M059J (cell line): ENCODE results near the gene BPGM. TPM values are rescaled to one million over a fixed set of nuclear protein-coding genes. Genes with fewer than 3 reads are reported as not detected.

Experiments
- DNase-seq: peaks from one replicate; pipeline ENCODE4 v3.0.0-alpha.2; 2012; ENCODE audit warnings: low read depth
- total RNA-seq: library from RNA; depleted of rRNA; stranded (reverse); fragments of >200 nt; shearing (Covaris generic); gene quantifications from 2 replicates; pipeline ENCODE4 v1.2.3, GENCODE V29; 2014; rRNA removed

The BPGM gene
- total RNA-seq, 1 experiment from 2014 or later: 39.6 TPM

DNA sequence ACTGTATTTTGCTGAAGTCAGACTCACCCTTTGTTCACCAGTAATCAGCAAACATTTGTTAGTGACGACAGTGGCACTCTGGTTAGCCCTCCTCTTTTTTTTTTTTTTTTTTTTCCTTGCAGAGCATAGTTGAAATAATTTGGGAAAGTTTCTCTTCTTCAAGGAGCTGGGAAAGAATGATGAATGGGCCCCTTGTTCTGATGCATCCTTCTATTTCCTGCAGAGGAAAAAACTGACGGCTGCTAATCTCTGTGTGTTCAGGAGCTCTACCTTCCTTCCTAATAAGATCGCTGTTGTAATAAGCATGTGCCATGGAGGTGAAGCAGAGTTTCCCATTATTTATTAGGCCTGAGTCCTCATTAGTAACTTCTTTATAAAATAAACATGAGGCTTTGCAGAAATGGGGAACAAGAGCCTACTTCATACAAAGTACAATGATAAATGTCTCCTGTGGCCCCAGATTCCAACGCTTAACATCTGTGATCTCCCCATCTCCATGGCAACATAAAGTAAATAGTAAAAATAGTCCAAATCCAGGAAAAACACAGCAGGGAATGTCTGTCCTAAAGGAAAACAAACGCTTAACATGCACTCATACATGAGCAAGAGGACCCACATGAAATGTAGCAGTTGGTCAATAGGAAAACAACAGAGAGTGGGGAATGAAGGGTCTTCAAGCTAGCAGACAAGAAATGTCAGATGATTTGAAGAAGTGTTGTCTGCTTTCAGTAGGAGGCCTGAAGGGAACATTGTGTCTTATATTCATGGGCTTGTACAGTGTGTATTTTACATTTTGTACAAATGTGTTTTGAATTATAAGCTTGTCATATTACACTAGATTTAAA is 73.7 kb downstream of the BPGM start:
- peak; percentile 57 for DNase-seq

- no peak for DNase-seq
Measured at GRCh38 chr7:134721171-134721570, 74.5 kb downstream of the BPGM start.

- no peak for DNase-seq
Measured at GRCh38 chr7:134722786-134723322, 76.2 kb downstream of the BPGM start.

- DNase-seq: no peak
Measured at GRCh38 chr7:134723892-134724291, 77.2 kb downstream of the BPGM start.

GRCh38 chr7:134724606-134725005 is 78.0 kb downstream of the BPGM start:
- no peak for DNase-seq

- no peak for DNase-seq
Measured at GRCh38 chr7:134726581-134726980, 79.9 kb downstream of the BPGM start.

DNA sequence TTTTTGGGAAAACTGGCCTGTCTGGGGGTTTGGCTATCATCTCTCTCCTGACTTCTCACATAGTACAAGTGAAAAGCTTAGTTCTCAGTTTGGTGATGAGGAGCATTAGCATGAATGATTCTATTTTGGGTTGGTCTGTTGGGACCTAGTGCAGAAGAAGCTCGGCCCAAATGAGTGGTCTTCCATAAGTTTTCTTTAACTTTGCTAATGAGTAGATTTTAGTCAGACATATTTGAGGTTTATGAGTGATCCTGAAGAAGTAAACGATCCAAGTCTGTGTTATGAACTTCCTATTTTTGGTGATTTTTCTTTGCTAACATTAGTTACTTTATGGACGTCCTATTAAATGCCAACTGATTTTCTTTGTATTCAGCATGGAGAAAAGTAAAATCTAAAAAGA is 81.1 kb downstream of the BPGM start:
- no peak for DNase-seq

Other genes starting within 250 kb of the BPGM start
- 376 and 388 TPM in 2 replicates for gene AKR1B1, start 187.8 kb upstream of the BPGM start, total RNA-seq
- 11.6 and 12.6 TPM in 2 replicates for gene AKR1B10, start 119.3 kb upstream of the BPGM start, total RNA-seq
- 0.57 and 1.6 TPM in 2 replicates for gene AKR1B15, start 97.7 kb upstream of the BPGM start, total RNA-seq
- 243 and 296 TPM in 2 replicates for gene CALD1, start 132.8 kb downstream of the BPGM start, total RNA-seq